CD14-positive monocyte (primary cell): ENCODE data around the gene ATP5F1E. TPM values are rescaled to one million over a fixed set of nuclear protein-coding genes. Genes with fewer than 3 reads are reported as not detected.
A peak's percentile ranks its signal among the peaks of the same experiment; 100 is the strongest.

Experiments used
- DNase-seq, 3 donors: peaks; one replicate each; pipeline ENCODE4 v3.0.0-alpha.2; 2011 to 2022
- H2AFZ ChIP-seq: 2 replicates; pipeline ENCODE4 v1.6.0; 2012; ENCODE audit warnings: mild to moderate bottlenecking, low read depth, low read length, inconsistent platforms; ENCODE audit not compliant: insufficient read depth, poor library complexity, severe bottlenecking
- H3K27ac ChIP-seq, 2 donors: 1 replicate in 1 of 2; 2 replicates in 1 of 2; pipeline ENCODE4 v1.5.1; 2012 to 2013; ENCODE audit warnings: low read length in 2 of 2, control low read depth in 1 of 2, inconsistent platforms in 1 of 2, low read depth in 1 of 2, mild to moderate bottlenecking in 1 of 2
- H3K27me3 ChIP-seq, 2 donors: one replicate each; pipeline versions ENCODE4 v1.6.0 to v1.6.1; 2011 to 2013; ENCODE audit warnings: low read length in 2 of 2; ENCODE audit not compliant: control insufficient read depth in 2 of 2, insufficient read depth in 2 of 2
- H3K36me3 ChIP-seq, 2 donors: replicated peaks in 1 of 2; 1 replicate in 1 of 2; 2 replicates in 1 of 2; pipeline versions ENCODE4 v1.5.1 to v1.6.1; 2012 to 2013; ENCODE audit warnings: low read length in 2 of 2, control low read depth in 1 of 2, inconsistent platforms in 1 of 2, mild to moderate bottlenecking in 1 of 2; ENCODE audit not compliant: insufficient read depth in 2 of 2, control insufficient read depth in 1 of 2
- H3K4me1 ChIP-seq, 2 donors: 1 replicate in 1 of 2; 2 replicates in 1 of 2; pipeline versions ENCODE4 v1.5.1 to v1.6.1; 2012 to 2013; ENCODE audit warnings: low read length in 2 of 2, control low read depth in 1 of 2, inconsistent platforms in 1 of 2, mild to moderate bottlenecking in 1 of 2, moderate library complexity in 1 of 2; ENCODE audit not compliant: insufficient read depth in 2 of 2, control insufficient read depth in 1 of 2
- H3K4me2 ChIP-seq: replicated peaks from 2 replicates; pipeline ENCODE3; 2012; ENCODE audit warnings: low read length, moderate library complexity, mild to moderate bottlenecking; ENCODE audit not compliant: poor library complexity, severe bottlenecking; ENCODE audit errors: extremely low read depth
- H3K4me3 ChIP-seq, 3 experiments: fragments of 200-600 bp in 1 of 3; sonication (generic) in 1 of 3; replicated peaks in 1 of 3; 1 replicate in 2 of 3; 2 replicates in 1 of 3; pipeline ENCODE4 v1.5.1; 2011 to 2013; ENCODE audit warnings: low read length in 3 of 3, mild to moderate bottlenecking in 3 of 3, control low read depth in 2 of 3, low read depth in 2 of 3, inconsistent platforms in 1 of 3, moderate library complexity in 1 of 3
- H3K79me2 ChIP-seq: 2 replicates; pipeline ENCODE4 v1.6.0; 2012; ENCODE audit warnings: mild to moderate bottlenecking, control low read depth, inconsistent platforms, low read length, moderate library complexity; ENCODE audit not compliant: insufficient read depth
- H3K9ac ChIP-seq: 2 replicates; pipeline ENCODE4 v1.6.0; 2017; ENCODE audit warnings: low read length, mild to moderate bottlenecking; ENCODE audit not compliant: insufficient read depth, poor library complexity, severe bottlenecking
- H3K9me3 ChIP-seq, 2 donors: replicated peaks in 1 of 2; 1 replicate in 1 of 2; 2 replicates in 1 of 2; pipeline versions ENCODE4 v1.5.1 to v1.6.1; 2012 to 2013; ENCODE audit warnings: low read length in 2 of 2, control low read depth in 1 of 2; ENCODE audit not compliant: control insufficient read depth in 1 of 2, insufficient read depth in 1 of 2
- H4K20me1 ChIP-seq: 2 replicates; pipeline ENCODE4 v1.6.0; 2012; ENCODE audit warnings: mild to moderate bottlenecking, low read length, control low read depth, moderate library complexity; ENCODE audit not compliant: insufficient read depth
- H3K27ac Mint-ChIP-seq, 7 donors: one replicate each; pipeline ENCODE4 v1.8.0; 2020; ENCODE audit warnings: mild to moderate bottlenecking in 7 of 7, mixed read lengths in 7 of 7, moderate library complexity in 6 of 7, inconsistent platforms in 2 of 7
- H3K27me3 Mint-ChIP-seq, 3 donors: one replicate each; pipeline ENCODE4 v1.8.0; 2021 to 2022; ENCODE audit warnings: low read depth in 3 of 3, mild to moderate bottlenecking in 3 of 3, mixed read lengths in 3 of 3, moderate library complexity in 3 of 3, inconsistent platforms in 1 of 3
- H3K36me3 Mint-ChIP-seq, 2 donors: one replicate each; pipeline ENCODE4 v1.8.0; 2020; ENCODE audit warnings: mixed read lengths in 2 of 2, inconsistent platforms in 1 of 2, mild to moderate bottlenecking in 1 of 2
- H3K4me1 Mint-ChIP-seq: one replicate; pipeline ENCODE4 v1.8.0; 2020; ENCODE audit warnings: mild to moderate bottlenecking, mixed read lengths
- H3K4me3 Mint-ChIP-seq, 2 donors: one replicate each; pipeline ENCODE4 v1.8.0; 2020; ENCODE audit warnings: mild to moderate bottlenecking in 2 of 2, mixed read lengths in 2 of 2, moderate library complexity in 1 of 2
- H3K9me3 Mint-ChIP-seq, 7 donors: one replicate each; pipeline ENCODE4 v1.8.0; 2020 to 2022; ENCODE audit warnings: mixed read lengths in 7 of 7, mild to moderate bottlenecking in 6 of 7, moderate library complexity in 6 of 7, inconsistent platforms in 2 of 7
- WGBS: methylation state at CpG from one replicate; pipeline ENCODE4 v1.1.5; 2013; ENCODE audit warnings: missing lambda C conversion rate; ENCODE audit not compliant: insufficient coverage; 5-methylcytosine and 5-hydroxymethylcytosine counted together
- intact Hi-C, 2 donors: fragments of 100-400 bp; cut with micrococcal nuclease; formaldehyde crosslinking; loops; one replicate each; pipeline versions ENCODE4 v1.15.0 to v1.15.1; 2023
- polyA plus RNA-seq, 3 donors: library from polyadenylated mRNA; depleted of rRNA in 1 of 3; unstranded in 2 of 3; stranded (reverse) in 1 of 3; fragments of 300-500 nt in 2 of 3; fragments of >200 nt in 1 of 3; fragmentation: Illumina TruSeq in 2 of 3; gene quantifications; 1 replicate in 2 of 3; 2 replicates in 1 of 3; pipeline ENCODE4 v1.2.3, GENCODE V29; 2012 to 2021
- TF ChIP-seq, protein P1 (sequence below): fragments of 200-600 bp; IDR thresholded peaks from one replicate; pipeline ENCODE4 v1.8.0; 2022; ENCODE audit warnings: antibody characterized with exemption, mild to moderate bottlenecking

ATP5F1E gene
- polyA plus RNA-seq, 3 donors, result 39.0 to 105 (median 102) TPM

DNA sequence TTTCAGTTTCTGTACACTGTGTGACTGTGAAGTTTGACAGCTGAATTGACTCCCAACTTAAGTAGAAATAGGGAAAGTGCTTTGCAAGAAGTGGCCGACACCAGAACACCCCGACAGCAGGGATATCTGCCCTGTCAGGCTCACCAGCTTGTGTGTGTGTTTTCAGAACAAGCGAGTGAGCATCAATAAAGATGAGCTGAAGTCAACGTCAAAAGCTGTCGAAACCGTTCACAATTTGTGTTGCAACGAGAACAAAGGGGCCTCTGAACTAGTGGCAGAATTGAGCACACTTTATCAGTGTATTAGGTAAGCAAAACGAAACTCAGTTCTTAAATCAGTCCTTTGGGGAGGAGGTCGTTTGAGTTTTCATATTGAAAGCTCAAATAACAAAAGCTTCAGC, 40.4 kb downstream of the ATP5F1E start:
- Histone ChIP-seq H3K4me1 (peaks cover 0 to 3% of the 10 kb centered on the region in 2 donors), H3K4me2 (no peak overlapping the region), H3K36me3 (peaks cover 90 to 100% of the 10 kb centered on the region in 2 donors), H3K9me3 (no peaks in the 10 kb centered on the region), H3K27ac (peak overlapping the region in 1 of 2 donors; percentile 52), H3K9ac (no peak overlapping the region), H2AFZ (no peak overlapping the region), H3K4me3 (no peak overlapping the region), H4K20me1 (peaks cover 99% of the 10 kb centered on the region), H3K27me3 (no peaks in the 10 kb centered on the region), H3K79me2 (peaks cover 16% of the 10 kb centered on the region)
- WGBS, result 81% methylated on average over 5 of the region's 9 CpGs
- Mint-ChIP-seq H3K36me3 (peaks cover 88 to 94% of the 10 kb centered on the region in 2 donors), H3K4me3 (no peak overlapping the region), H3K9me3 (no peaks in the 10 kb centered on the region), H3K4me1 (peaks cover 7% of the 10 kb centered on the region), H3K27ac (peak overlapping the region in 1 of 7 donors; percentile 3), H3K27me3 (peaks cover 0 to 4% (median 0%) of the 10 kb centered on the region in 3 donors)
- no peak for DNase-seq
- intact Hi-C loops, result loop anchor here in 1 of 2 donors (5.0 kb wide), 1 partner anchor 36 kb away; no protein-coding TSS in a partner anchor
- TF ChIP-seq, protein P1, sequence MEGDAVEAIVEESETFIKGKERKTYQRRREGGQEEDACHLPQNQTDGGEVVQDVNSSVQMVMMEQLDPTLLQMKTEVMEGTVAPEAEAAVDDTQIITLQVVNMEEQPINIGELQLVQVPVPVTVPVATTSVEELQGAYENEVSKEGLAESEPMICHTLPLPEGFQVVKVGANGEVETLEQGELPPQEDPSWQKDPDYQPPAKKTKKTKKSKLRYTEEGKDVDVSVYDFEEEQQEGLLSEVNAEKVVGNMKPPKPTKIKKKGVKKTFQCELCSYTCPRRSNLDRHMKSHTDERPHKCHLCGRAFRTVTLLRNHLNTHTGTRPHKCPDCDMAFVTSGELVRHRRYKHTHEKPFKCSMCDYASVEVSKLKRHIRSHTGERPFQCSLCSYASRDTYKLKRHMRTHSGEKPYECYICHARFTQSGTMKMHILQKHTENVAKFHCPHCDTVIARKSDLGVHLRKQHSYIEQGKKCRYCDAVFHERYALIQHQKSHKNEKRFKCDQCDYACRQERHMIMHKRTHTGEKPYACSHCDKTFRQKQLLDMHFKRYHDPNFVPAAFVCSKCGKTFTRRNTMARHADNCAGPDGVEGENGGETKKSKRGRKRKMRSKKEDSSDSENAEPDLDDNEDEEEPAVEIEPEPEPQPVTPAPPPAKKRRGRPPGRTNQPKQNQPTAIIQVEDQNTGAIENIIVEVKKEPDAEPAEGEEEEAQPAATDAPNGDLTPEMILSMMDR, result no peak

DNA sequence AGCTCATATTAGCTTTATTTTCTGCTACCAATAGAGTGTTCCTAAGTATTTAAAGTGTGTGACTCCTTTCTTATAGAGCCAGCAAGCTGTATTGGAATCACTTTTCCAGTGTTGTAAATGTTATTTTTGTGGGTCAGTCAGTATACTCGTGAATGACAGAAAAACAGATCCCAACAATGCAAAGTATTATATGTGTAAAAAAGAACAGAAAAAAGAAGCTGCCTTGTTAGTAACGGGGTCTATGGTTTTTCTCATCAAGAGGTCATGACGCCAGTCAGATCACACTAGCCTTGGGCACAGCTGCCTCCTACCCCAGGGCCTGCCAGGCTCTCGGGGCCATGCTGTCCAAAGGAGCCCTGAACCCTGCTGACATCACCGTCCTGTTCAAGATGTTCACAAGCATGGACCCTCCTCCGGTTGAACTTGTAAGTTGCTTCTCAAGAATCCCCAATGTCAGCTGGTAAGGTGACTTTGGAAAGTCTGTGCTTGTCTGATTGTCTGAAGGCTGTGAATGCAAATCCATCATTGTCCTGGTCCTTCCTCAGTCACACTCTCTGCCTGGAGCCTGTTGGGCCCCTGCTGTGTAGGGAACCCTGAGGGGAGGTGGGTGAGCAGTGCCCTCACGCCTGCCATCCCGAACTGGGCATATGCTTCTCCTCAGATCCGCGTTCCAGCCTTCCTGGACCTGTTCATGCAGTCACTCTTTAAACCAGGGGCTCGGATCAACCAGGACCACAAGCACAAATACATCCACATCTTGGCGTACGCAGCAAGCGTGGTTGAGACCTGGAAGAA, 41.3 kb downstream of the ATP5F1E start:
- Histone ChIP-seq H3K36me3 (peaks cover 85 to 100% of the 10 kb centered on the region in 2 donors), H4K20me1 (peaks cover 98% of the 10 kb centered on the region), H3K27ac (peak overlapping the region in 1 of 2 donors; percentile 52), H2AFZ (no peak overlapping the region), H3K27me3 (no peaks in the 10 kb centered on the region), H3K4me3 (no peak overlapping the region), H3K4me2 (no peak overlapping the region), H3K9me3 (no peaks in the 10 kb centered on the region), H3K9ac (no peak overlapping the region), H3K4me1 (peaks cover 0 to 3% of the 10 kb centered on the region in 2 donors), H3K79me2 (peaks cover 16% of the 10 kb centered on the region)
- 97% methylated on average over 9 of the region's 14 CpGs for WGBS
- peaks cover 6% of the 10 kb centered on the region for H3K4me1 Mint-ChIP-seq
- peaks cover 86 to 93% of the 10 kb centered on the region in 2 donors for H3K36me3 Mint-ChIP-seq
- H3K27ac Mint-ChIP-seq, result peak overlapping the region in 4 of 7 donors; percentile 6 to 75 (median 50)
- H3K27me3 Mint-ChIP-seq, result peaks cover 0 to 4% (median 0%) of the 10 kb centered on the region in 3 donors
- no peak overlapping the region for H3K4me3 Mint-ChIP-seq
- DNase-seq, result no peak
- intact Hi-C loops, result loop anchor here in 1 of 2 donors (5.0 kb wide), 1 partner anchor 36 kb away; no protein-coding TSS in a partner anchor
- TF ChIP-seq, protein P1, result no peak
- H3K9me3 Mint-ChIP-seq, result no peaks in the 10 kb centered on the region
